A549 (cell line): ENCODE measurements around the gene NOD2. TPM values are rescaled to one million over a fixed set of nuclear protein-coding genes. Genes with fewer than 3 reads are reported as not detected.

Experiments used
- ATAC-seq, 2 experiments: fragments of 200-7000 bp in 1 of 2; fragments of >200 bp in 1 of 2; cut with Nextera tagmentation in 1 of 2; cut with Tn5 transposase in 1 of 2; 3 replicates each; pipeline versions ENCODE4 v1.8.0 to v1.9.1; 2018 to 2020; ENCODE audit warnings: mild to moderate bottlenecking in 1 of 2, moderate library complexity in 1 of 2
- CTCF ChIA-PET: fragments of 300-600 bp; sonication (Branson Sonifier 250); formaldehyde crosslinking; extraction: SDS; loops from one replicate; lab custom pipeline; 2021; ENCODE audit warnings: antibody characterized with exemption, inconsistent platforms; lab: Yijun Ruan, JAX
- POLR2A ChIA-PET: fragments of 350-600 bp; formaldehyde crosslinking; extraction: SDS; loops from one replicate; lab custom pipeline; 2021; ENCODE audit warnings: antibody characterized with exemption, inconsistent platforms; lab: Yijun Ruan, JAX
- DNase-seq, 2 experiments: peaks; one replicate each; pipeline versions ENCODE4 v3.0.0 to v3.0.0-alpha.2; 2011 to 2016; ENCODE audit warnings: low read depth in 1 of 2, low spot score in 1 of 2
- FAIRE-seq: peaks from 2 replicates; lab custom pipeline; 2011; peaks lifted over from hg19 to GRCh38; lab: Jason Lieb, UNC
- H3K27ac ChIP-seq, 2 experiments: fragments of >200 bp; sonication (Bioruptor Twin); formaldehyde crosslinking; 3 replicates each; pipeline ENCODE4 v1.5.1; 2016 to 2017
- H3K4me1 ChIP-seq: fragments of >200 bp; sonication (Bioruptor Twin); formaldehyde crosslinking; 3 replicates; pipeline ENCODE4 v1.6.1; 2016
- H3K4me2 ChIP-seq: fragments of >200 bp; sonication (Bioruptor Twin); formaldehyde crosslinking; 3 replicates; pipeline ENCODE4 v1.6.1; 2016
- H3K4me3 ChIP-seq: fragments of >200 bp; sonication (Bioruptor Twin); formaldehyde crosslinking; 3 replicates; pipeline ENCODE4 v1.5.1; 2016
- H3K9me3 ChIP-seq: fragments of >200 bp; sonication (Bioruptor Twin); formaldehyde crosslinking; 3 replicates; pipeline ENCODE4 v1.6.1; 2016
- BCL3 ChIP-seq: fragments of >200 bp; sonication (Bioruptor Twin); formaldehyde crosslinking; IDR thresholded peaks from 3 replicates; pipeline ENCODE4 v1.6.1; 2016
- BHLHE40 ChIP-seq: IDR thresholded peaks from 2 replicates; pipeline ENCODE4 v1.6.1; 2012; ENCODE audit warnings: low read depth, low read length, inconsistent platforms
- CBX2 ChIP-seq: fragments of 200-600 bp; sonication (generic); IDR thresholded peaks from 2 replicates; pipeline ENCODE4 v1.6.1; 2016; ENCODE audit warnings: low read depth, mild to moderate bottlenecking, borderline replicate concordance
- CHD4 ChIP-seq: fragments of 200-600 bp; sonication (generic); IDR thresholded peaks from 2 replicates; pipeline ENCODE4 v1.6.1; 2016; ENCODE audit warnings: antibody characterized with exemption, mild to moderate bottlenecking, borderline replicate concordance
- EHF ChIP-seq: fragments of 250-450 bp; sonication (Bioruptor Pico); IDR thresholded peaks from 2 replicates; pipeline ENCODE4 v1.5.0; 2020; ENCODE audit warnings: mild to moderate bottlenecking
- ESRRA ChIP-seq: fragments of 150-350 bp; IDR thresholded peaks from 2 replicates; pipeline ENCODE4 v1.6.1; 2014; ENCODE audit warnings: mild to moderate bottlenecking, low read length, borderline replicate concordance
- FOSB ChIP-seq: fragments of 250-450 bp; sonication (Bioruptor Pico); IDR thresholded peaks from 2 replicates; pipeline ENCODE4 v1.5.0; 2020; ENCODE audit warnings: mild to moderate bottlenecking, moderate library complexity
- FOXS1 ChIP-seq: fragments of 250-450 bp; sonication (Bioruptor Pico); IDR thresholded peaks from 2 replicates; pipeline ENCODE4 v1.5.0; 2020; ENCODE audit warnings: mild to moderate bottlenecking, moderate library complexity
- HDAC2 ChIP-seq: fragments of 200-600 bp; sonication (generic); IDR thresholded peaks from 2 replicates; pipeline ENCODE4 v1.6.1; 2016
- HMGXB4 ChIP-seq: fragments of 250-450 bp; sonication (Bioruptor Pico); IDR thresholded peaks from 2 replicates; pipeline ENCODE4 v1.5.0; 2021; ENCODE audit warnings: mild to moderate bottlenecking, moderate library complexity, borderline replicate concordance
- HOXA7 ChIP-seq: fragments of 250-450 bp; sonication (Bioruptor Pico); IDR thresholded peaks from 2 replicates; pipeline ENCODE4 v1.5.0; 2020; ENCODE audit warnings: mild to moderate bottlenecking, moderate library complexity
- HOXB13 ChIP-seq: fragments of 250-450 bp; sonication (Bioruptor Pico); IDR thresholded peaks from 2 replicates; pipeline ENCODE4 v1.5.0; 2020; ENCODE audit warnings: low read depth, mild to moderate bottlenecking, moderate library complexity
- MYC ChIP-seq: IDR thresholded peaks from 2 replicates; pipeline ENCODE4 v1.6.1; 2012; ENCODE audit warnings: mild to moderate bottlenecking, inconsistent platforms, low read length, improper control_type of control experiment, borderline replicate concordance
- NPAS2 ChIP-seq: fragments of 250-450 bp; sonication (Bioruptor Pico); IDR thresholded peaks from 2 replicates; pipeline ENCODE4 v1.8.0; 2022; ENCODE audit warnings: mild to moderate bottlenecking, moderate library complexity, borderline replicate concordance
- PBX3 ChIP-seq: IDR thresholded peaks from 2 replicates; pipeline ENCODE4 v1.6.1; 2012
- POLR2A ChIP-seq: IDR thresholded peaks from 2 replicates; pipeline ENCODE4 v1.6.1; 2012; ENCODE audit warnings: mild to moderate bottlenecking, low read length
- RARB ChIP-seq: fragments of 250-450 bp; sonication (Bioruptor Pico); IDR thresholded peaks from 2 replicates; pipeline ENCODE4 v1.8.0; 2021; ENCODE audit warnings: mild to moderate bottlenecking, moderate library complexity
- REST ChIP-seq: fragments of 200-600 bp; sonication (generic); IDR thresholded peaks from 2 replicates; pipeline ENCODE4 v1.6.1; 2016; ENCODE audit warnings: antibody characterized with exemption, mild to moderate bottlenecking, moderate library complexity
- RNF2 ChIP-seq: fragments of 200-600 bp; sonication (generic); IDR thresholded peaks from 2 replicates; pipeline ENCODE4 v1.6.1; 2016; ENCODE audit warnings: low read depth, mild to moderate bottlenecking, antibody characterized with exemption, moderate library complexity, borderline replicate concordance
- SMC3 ChIP-seq: fragments of >200 bp; sonication (Bioruptor Twin); formaldehyde crosslinking; IDR thresholded peaks from 3 replicates; pipeline ENCODE4 v1.6.1; 2018; ENCODE audit warnings: inconsistent platforms
- TP53 ChIP-seq: fragments of 250-450 bp; sonication (Bioruptor Pico); IDR thresholded peaks from 2 replicates; pipeline ENCODE4 v1.5.0; 2021; ENCODE audit warnings: mild to moderate bottlenecking, moderate library complexity
- USF2 ChIP-seq: fragments of 450-650 bp; IDR thresholded peaks from 2 replicates; pipeline ENCODE4 v1.6.1; 2014; ENCODE audit warnings: antibody characterized with exemption
- ZC3H11A ChIP-seq: fragments of 450-650 bp; IDR thresholded peaks from 2 replicates; pipeline ENCODE4 v1.6.1; 2014; ENCODE audit warnings: antibody characterized with exemption, mild to moderate bottlenecking
- WGBS: methylation state at CpG from one replicate; pipeline ENCODE4 v1.1.6; 2017; ENCODE audit errors: missing lambda C conversion rate; 5-methylcytosine and 5-hydroxymethylcytosine counted together
- polyA plus RNA-seq, 4 experiments: library from polyadenylated mRNA; depleted of rRNA in 3 of 4; stranded (reverse); fragments of >200 nt; fragmentation: RNase III in 1 of 4; extraction: RNeasy Plus Mini Kit Qiagen cat#74134 plus additional on column Dnase treatment in 1 of 4; gene quantifications; 2 replicates in 3 of 4; 3 replicates in 1 of 4; pipeline ENCODE4 v1.2.3, GENCODE V29; 2011 to 2017

The NOD2 gene
- polyA plus RNA-seq, 2 of the 4 experiments (the other 2 are of a cell fraction): not detected

GRCh38 chr16:50717494-50717893, 24.1 kb downstream of the NOD2 start:
- TF ChIP-seq PBX3: no peak
- no peak for TF ChIP-seq MYC
- TF ChIP-seq HOXA7: no peak
- H3K9me3 ChIP-seq: no peaks in the 10 kb centered on the region
- POLR2A ChIA-PET: interaction anchor here (0.6 kb wide), 1 partner anchor 11 kb away, joined by 3 read pairs; no protein-coding TSS in a partner anchor
- no peak overlapping the region for H3K4me3 ChIP-seq
- CTCF ChIA-PET: no interaction called here
- WGBS: 51% methylated on average over 5 of the region's 5 CpGs
- no peak for ATAC-seq
- no peak overlapping the region for H3K4me2 ChIP-seq
- no peak for DNase-seq
- H3K27ac ChIP-seq: no peak overlapping the region
- FAIRE-seq: no peak
- no peaks in the 10 kb centered on the region for H3K4me1 ChIP-seq

GRCh38 chr16:50718061-50718760, 24.8 kb downstream of the NOD2 start:
- ATAC-seq (no peak), DNase-seq (no peak), FAIRE-seq (no peak)
- TF ChIP-seq TP53 (CRISPR knock-in tag): no peak
- no peak for TF ChIP-seq SMC3
- TF ChIP-seq RNF2: no peak
- TF ChIP-seq HMGXB4 (CRISPR knock-in tag): no peak
- TF ChIP-seq HOXB13 (CRISPR knock-in tag): no peak
- TF ChIP-seq CHD4: no peak
- TF ChIP-seq EHF (CRISPR knock-in tag): no peak
- no peak for TF ChIP-seq HDAC2
- H3K4me1 ChIP-seq: no peaks in the 10 kb centered on the region
- no peak overlapping the region for H3K4me2 ChIP-seq
- H3K27ac ChIP-seq: no peak overlapping the region
- H3K9me3 ChIP-seq: no peaks in the 10 kb centered on the region
- H3K4me3 ChIP-seq: no peak overlapping the region
- ChIA-PET POLR2A (no interaction called here), CTCF (no interaction called here)
- WGBS: 49% methylated on average over 16 of the region's 16 CpGs

GRCh38 chr16:50718761-50719400, 25.5 kb downstream of the NOD2 start:
- WGBS: 59% methylated on average over 9 of the region's 9 CpGs
- Histone ChIP-seq H3K4me2 (no peak overlapping the region), H3K4me3 (no peak overlapping the region), H3K27ac (no peak overlapping the region), H3K4me1 (no peaks in the 10 kb centered on the region), H3K9me3 (no peaks in the 10 kb centered on the region)
- no peak for DNase-seq
- ATAC-seq: no peak
- POLR2A ChIA-PET: no interaction called here
- CTCF ChIA-PET: no interaction called here
- no peak for FAIRE-seq
- TF ChIP-seq FOXS1 (CRISPR knock-in tag) (no peak), POLR2A (no peak), BHLHE40 (no peak), CBX2 (no peak), NPAS2 (CRISPR knock-in tag) (no peak), ESRRA (no peak), REST (no peak), USF2 (no peak), ZC3H11A (no peak), RARB (CRISPR knock-in tag) (no peak), FOSB (no peak), PBX3 (no peak), BCL3 (no peak)
